GM19240 (cell line): ENCODE measurements around the gene RAPGEF2.
"Not testable (repeated sequence)": the region's sequence is repeated elsewhere in the genome, so short reads cannot be mapped to it uniquely, and the experiment has no call there.

Source experiments
- DNase-seq: peaks from one replicate; pipeline ENCODE4 v3.0.0; 2011; ENCODE audit warnings: low spot score; ENCODE audit not compliant: insufficient read length

The RAPGEF2 gene

DNA sequence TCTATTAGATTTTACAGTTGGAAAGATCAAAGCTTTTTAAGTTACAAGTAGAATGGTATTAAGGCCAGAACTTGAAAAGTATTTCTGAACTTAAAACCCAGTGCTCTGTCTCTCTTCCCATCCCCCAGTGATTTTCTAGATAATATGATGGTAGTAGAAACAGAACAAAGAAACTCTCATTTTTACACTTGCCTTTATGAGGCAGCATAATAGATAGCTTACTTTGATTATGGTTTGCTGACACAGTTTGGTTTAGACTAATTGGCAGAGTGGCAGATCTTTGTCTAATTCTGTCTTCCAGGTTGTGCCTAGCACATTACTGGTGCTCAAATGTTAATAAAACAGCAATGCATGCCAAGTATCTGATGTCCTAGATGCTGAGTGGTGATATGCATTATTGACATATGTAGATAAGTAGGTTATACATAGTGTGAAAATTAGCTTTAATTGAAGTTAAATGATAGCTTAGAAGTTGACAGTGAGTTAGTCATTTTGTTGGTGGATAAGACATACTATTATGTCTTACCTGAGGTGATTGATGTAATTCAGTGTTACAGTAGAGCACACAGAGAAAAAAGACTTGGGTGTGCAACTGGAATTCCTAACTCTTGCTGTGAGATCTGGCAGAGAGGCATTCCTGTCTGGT is 4.3 kb upstream of the RAPGEF2 start:
- no peak for DNase-seq

DNA sequence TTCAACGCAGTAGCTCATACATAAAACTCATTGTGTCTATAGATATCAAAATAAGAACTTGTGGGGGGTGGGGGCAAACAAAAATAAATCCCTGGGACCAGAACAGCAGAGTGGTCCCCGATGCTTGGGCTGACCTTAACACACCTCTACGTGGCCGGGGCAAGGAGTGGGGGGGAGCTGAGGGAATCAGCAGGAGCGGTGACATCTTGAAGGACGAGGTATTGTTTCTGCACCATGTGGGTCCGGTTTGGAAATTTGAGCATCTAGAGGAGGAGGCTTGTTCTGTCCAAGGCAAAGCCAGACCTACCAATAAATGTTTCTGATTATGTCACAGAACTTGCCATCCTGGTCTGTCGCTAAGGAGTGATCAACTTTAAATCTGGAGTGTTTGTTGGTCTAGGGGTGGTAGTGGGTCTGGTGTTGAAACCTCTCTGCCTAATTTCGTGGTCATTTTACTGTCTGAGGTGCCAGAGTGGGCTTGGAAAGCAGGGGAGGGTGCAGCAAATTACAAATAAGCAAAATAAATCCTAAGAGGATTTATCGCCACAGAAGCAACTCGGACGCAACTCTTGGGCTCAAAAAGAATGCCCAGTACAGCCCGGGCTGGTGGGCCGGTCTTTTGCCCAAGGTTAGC is 774 bp upstream of the RAPGEF2 start:
- no peak for DNase-seq

DNA sequence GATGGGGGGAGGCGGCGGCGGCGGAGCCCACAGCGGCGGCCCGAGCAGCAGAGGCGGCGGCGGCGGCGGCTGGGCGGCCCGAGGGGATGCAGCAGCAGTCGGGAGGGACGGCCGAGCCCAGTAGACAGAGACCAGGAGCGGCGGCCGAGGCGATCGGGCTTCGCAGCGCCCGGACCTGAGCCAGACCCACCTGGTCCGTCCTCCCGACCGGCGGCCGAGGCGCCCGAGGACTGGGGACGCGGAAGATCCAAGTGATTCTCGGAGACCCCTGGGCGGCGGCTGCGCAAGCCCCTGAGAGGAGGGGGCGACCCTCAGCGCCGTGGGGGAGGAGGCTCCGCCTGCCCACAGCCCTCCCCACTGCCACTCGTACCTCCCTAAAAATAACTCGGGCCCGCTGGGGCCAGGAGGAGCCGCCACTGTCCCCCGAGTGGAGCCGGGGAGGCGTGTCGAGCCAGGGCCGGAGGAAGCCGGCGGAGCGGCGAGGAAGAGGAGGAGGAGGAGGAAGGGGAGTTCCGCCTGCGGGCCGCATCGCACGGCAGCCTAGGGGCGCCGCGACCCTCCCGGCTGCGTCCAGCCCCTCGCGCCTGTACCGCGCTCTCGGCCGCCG is 608 bp downstream of the RAPGEF2 start:
- DNase-seq = no peak

DNA sequence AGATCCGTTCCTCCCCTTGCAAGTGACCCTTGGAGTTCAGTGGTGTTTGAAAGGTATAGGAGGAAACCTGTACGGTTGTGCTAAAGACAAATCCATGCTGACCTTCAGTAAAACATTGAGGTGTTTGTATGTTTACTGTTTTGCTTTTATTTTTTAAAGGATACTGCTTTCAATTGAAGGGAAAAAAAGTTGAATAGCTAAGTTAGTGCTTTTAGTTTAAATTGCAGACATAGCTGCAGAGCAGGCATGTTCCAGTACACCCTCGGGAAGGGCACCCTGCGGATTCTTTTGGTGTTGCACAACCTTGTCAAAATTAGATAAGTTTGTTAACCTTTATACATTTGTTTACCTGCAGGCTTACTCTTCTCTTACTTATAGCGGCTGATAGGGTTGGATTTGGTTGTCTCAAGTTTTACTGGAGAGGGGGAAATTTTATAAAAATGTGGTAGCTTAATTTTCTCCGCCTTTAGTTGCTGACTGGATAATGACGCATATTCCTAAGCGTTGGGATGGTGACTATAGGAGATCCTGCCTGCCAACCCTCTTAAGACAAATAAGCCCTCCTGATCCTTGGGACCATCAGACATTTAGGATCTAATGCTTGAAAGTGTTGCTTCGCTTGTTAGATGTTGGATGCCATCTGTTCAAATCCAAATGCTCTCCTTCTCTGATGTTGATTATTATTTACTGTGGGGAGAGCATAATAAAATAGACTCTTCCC is 2.0 kb downstream of the RAPGEF2 start:
- no peak for DNase-seq

DNA sequence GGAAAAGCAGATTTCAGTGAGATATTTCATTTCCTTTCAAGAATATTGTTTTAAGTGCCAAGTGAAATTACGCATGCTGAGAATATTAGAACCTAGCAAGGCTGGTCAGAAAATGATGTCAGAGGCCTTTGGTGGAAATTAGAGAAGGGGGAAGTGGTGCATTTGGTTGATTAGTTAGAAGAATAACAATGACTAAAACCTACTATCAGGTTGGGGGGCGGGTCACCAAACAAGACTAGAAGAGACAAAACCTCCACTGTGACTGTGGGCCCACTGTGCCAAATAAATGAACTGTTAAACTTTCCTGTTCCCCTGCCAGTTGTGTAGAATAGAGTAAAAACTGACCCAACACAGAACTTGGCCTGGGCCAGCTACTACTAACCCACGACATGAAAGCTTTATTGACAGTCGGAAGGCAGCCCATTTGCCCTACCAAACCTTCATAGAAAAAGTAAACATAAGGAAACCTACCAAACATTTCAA is 2.9 kb downstream of the RAPGEF2 start:
- DNase-seq = no peak

DNA sequence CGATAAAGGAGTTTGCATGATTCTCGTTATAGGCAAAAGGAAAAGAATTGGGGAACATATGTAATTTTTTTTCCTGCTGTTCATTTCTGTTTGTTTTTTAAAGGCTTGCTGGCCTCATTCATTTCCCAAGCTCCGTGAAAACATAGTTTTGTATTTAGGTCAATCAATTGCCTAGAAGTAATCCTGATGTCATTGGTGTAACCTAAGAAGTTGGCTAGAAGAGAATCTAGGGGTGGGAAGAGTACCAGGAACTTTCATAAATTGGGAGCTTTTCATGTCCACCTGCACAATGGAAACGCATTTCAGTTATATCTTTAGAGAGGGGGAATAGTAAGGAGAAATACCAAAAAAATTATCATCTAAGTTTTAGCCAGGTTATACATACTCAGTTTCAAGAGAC is 3.8 kb downstream of the RAPGEF2 start:
- DNase-seq = no peak

DNA sequence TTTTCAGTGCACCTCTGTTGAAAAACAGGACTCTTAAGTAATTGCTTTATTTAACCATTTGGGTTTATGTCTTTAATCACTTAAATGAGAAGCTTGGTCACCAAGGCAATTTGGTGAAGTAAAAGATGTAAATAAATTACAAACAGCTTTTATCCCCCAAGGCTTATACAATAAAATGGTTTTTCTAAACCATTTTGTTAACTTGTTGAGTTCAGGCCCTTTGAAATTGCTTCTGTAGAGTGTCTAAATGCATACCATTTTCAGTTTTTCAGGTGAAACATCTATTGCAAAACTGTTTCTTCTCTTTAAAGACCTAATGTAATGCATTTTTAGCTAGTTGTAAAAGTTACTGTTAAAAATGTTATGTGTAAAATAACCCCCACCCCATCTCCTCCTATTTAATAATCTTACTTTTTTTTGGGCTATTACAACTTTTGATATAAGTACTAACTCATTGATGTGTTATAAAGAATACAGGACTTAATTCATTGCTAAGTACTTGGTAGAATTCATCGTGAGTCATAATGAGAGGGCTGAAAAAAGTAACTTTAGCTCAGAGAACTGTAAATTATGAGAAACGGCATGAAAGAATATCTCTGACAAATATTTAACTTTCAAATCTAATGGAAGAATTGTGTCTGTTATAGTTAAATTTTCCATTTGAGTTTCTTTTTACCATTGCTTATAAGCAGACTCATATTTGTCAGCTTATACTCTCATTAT is 4.5 kb downstream of the RAPGEF2 start:
- no peak for DNase-seq

DNA sequence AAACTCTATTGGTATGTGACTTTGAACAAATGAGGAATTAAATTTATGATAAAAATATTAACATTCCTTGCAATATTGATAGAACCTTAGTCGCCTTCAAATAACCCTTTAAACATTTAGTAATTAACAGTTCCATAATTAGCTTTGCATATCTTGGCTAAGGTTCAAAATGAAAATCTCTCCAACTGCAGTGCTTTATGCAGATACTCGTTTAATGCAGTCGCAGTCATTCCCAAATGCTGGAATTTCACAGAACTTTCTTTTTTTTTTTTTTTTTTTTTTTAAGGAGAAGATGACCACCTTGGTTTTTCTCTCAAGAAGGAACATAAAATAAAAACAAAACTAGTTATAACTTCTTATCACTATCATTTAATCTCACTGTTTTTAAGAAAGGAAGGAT is 5.2 kb downstream of the RAPGEF2 start:
- no peak for DNase-seq

DNA sequence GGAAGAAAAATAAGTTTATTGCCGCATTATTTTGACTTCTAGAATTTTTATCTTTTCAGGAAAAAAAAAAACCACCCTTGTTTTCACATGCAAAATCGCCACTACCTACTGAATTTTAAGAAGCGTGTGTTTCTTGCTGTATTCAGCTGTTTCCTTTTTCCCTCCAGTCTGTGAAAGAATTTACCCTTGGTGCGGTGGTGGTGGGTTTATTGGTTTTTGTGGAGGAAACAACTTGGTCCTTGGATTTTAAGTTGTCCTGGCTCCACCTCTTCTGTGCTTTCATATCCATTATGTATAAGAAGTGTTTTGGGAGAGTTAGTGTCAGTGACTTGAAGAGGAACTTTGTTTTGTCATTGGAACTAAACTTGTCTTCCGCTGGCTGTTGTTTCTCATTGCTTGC is 8.1 kb downstream of the RAPGEF2 start:
- DNase-seq = no peak

DNA sequence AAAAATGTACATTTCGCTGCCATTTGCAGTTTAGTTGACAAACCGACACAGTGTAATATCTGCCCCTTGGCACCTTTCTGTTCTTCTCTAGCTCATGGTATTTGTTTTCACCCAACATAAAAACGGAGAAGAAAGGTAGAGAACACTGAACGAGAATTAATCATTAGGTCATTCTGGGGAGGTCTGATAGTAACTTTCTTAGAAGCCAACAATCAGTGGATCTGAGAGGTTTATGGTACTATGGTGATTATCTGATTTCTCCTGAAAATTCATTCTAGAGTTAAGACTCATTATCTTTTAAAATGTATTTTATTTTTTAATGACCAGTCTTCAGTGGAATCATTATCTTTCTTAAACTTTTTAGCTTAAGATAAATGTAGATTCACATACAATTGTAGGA is 8.5 kb downstream of the RAPGEF2 start:
- no peak for DNase-seq

DNA sequence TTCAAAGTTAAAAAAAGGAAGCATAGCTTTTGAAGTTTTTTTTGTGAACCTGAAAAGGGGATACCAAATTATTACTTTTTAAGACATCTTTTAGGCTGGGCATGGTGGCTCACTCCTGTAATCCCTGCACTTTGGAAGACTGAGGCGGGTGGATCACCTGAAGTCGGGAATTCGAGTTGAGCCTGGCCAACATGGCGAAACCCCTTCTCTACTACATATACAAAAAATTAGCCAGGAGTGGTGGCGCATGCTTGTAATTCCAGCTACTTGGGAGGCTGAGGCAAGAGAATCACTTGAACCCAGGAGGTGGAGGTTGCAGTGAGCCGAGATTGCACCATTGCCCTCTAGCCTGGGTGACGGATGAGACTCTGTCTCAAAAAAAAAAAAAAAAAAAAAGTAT is 10.5 kb downstream of the RAPGEF2 start:
- not testable (repeated sequence) for DNase-seq

DNA sequence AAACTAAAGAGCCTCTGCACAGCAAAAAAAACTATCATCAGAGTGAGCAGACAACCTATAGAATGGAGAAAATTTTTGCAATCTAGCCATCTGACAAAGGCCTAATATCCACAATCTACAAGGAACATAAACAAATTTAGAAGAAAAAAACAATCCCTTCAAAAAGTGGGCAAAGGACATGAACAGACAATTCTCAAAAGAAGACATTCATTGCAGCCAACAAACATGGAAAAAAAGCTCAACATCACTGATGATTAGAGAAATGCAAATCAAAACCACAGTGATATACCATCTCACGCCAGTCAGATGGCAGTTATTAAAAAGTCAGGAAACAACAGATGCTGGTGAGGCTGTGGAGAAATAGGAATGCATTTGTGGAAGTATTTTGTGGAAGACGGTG is 13.2 kb downstream of the RAPGEF2 start:
- DNase-seq = not testable (repeated sequence)

DNA sequence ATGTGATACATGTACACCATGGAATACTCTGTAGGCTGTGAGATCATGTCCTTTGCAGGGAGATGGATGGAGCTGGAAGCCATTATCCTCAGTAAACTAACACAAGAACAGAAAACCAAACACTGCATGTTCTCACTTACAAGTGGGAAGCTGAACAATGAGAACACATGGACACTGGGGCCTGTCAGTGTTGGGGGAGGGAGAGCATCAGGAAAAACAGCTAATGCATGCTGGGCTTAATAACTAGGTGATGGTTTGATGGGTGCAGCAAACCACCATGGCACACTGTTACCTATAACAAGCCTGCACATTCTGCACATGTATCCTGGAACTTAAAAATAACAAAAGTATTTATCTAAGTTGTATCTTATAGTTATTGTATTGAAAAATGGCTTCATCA is 13.8 kb downstream of the RAPGEF2 start:
- DNase-seq = not testable (repeated sequence)

DNA sequence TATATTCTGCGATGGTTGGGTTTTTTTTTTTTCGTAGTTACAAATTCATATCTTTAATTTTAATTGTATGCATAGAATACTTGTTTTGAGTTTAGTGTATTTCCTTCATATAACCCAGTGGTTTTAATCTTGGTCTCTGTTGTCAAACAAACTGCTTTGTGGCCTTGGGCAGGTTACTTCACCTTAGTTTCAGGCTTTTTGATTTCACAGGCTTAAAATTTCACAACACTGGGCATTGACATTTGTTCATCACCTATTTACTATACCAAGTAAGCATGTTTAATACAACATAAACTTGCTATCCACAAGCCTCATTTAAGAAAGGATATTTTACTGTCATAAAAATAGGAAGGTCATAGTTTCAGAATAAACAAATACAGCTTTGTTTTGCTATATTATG is 14.7 kb downstream of the RAPGEF2 start:
- DNase-seq = no peak

DNA sequence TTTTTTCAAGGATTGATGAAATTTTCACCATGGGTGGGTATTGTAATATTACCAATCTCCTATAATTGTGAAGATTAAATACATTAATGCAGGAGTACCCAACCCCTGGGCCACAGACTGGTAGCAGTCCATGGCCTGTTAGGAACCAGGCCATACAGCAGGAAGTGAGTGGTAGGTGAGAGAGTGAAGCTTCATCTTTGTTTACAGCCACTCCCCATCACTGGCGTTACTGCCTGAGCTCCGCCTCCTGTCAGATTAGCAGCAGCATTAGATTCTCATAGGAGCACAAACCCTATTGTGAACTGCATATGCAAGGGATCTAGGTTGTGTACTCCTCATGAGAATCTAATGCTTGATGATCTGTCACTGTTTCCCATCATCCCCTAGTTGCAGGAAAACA is 15.1 kb downstream of the RAPGEF2 start:
- no peak for DNase-seq

DNA sequence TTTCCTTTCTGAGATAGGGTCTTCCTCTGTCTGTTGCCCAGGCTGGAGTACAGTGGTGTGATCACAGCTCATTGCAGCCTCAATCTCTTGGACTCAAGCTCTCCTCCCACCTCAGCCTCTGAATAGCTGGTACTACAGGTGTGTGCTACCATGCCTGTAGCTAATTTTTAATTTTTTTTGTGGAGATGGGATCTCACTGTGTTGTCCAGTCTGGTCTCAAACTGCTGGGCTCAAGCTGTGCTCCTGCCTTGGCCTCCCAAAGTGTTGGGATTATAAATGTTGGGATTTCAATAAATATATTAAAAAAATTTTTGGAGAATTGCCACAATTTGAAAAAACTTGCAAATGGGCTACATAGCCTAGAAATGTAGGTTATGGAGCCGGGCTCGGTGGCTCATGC is 18.5 kb downstream of the RAPGEF2 start:
- DNase-seq = no peak

DNA sequence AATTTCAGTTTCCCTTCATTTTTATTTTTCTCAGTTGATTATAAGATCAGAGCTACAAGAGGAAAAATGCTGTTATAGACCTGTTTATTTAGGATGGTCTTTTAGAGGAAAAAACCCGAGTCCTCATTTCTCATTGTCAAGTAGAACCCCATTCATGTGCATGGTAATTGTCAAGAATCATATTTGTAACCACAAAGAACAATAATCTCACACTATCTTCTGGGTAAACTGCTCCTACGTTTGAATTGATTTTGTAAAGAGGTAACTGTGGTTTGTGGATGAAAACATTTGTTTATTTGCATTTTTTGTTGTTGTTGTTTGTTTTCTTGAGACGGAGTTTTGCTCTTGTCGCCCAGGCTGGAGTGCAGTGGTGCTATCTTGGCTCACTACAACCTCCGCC is 23.8 kb downstream of the RAPGEF2 start:
- DNase-seq = no peak

DNA sequence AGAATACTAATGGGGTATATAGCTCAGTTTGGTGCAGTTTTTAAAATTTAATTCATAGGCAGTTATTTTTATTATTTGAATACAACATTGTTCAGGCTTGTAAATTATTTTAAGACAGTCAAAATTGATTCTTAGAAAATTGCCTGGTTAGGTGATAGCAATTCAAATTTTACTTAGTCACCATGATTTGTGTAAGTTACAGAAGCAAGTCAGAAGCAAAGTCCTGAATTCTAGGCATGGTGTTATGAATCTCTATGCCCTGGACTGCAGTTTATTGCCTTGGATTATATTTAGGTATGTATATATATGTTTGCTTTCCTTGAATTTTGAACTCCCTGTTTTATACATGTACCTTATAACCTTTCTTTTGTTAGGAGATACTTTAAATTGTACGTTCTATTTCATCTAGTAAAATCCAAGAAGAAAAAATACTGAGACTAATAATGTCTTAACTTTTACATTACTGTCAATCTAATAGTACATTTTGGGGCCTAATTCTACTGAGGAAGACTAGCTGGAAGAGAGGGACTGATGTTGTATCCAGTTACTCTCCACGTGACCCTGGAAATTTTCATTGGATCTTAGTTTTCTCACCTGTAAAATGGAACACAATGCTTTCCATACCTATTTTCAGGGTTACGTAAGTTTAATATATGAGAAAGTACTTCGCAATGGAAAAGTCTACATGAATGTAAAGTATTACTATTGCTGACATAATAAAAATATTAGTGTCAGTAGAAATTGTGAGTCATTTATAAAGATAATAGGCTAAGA is 25.1 kb downstream of the RAPGEF2 start:
- no peak for DNase-seq

DNA sequence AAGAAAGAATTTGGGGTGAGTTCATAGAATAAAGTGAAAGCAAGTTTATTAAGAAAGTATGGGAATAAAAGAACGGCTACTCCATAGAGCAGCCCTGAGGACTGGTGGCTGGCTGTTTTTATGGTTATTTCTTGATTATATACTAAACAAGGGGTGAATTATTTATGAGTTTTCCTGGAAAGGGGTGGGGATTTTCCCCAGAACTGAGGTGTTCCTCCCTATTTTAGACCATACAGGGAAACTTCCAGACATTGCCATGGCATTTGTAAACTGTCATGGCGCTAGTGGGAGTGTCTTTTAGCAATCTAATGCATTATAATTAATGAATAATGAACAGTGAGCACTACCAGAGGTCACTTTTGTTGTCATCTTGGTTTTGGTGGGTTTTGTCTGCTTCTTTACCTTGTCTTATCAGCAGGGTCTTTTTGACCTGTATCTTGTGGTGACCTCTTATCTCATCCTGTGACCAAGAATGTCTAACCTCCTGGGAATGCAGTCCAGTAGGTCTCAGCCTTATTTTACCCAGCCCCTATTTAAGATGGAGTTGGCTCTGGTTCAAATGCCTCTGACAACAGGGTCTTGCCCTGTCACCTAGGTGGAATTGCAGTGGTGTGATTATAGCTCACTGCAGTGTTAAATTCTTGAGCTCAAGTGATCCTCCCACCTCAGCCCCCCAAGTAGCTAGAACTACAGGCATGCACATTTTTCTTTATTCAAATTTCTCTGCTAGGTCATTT is 27.1 kb downstream of the RAPGEF2 start:
- DNase-seq = no peak

DNA sequence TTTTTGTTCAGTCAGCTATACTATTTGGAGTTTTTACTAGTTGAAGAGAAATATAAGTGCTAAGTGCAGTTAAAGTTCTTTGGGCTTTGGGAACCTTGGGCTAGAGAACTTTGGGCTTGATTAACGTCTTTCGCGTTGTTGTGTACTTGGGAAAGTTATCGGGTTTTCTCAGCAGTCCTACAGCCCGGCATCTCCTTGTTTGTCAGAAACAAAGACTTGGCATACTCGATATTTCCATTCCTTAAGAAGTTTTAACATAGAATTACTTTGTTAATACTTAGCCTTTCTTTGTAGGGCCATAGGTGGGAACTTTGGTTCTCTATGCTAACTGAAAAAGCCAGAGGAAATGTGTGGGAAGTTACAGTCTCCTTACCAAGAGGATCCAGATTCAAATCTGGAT is 28.7 kb downstream of the RAPGEF2 start:
- DNase-seq = no peak
